GM12872 (cell line): ENCODE measurements around the gene DCDC1.

Experiments used
- CTCF ChIP-seq: IDR thresholded peaks from 3 replicates; pipeline ENCODE4 v1.5.1; 2011; ENCODE audit warnings: low read depth, mild to moderate bottlenecking, low read length, moderate library complexity; ENCODE audit not compliant: insufficient read depth

DCDC1 gene

DNA sequence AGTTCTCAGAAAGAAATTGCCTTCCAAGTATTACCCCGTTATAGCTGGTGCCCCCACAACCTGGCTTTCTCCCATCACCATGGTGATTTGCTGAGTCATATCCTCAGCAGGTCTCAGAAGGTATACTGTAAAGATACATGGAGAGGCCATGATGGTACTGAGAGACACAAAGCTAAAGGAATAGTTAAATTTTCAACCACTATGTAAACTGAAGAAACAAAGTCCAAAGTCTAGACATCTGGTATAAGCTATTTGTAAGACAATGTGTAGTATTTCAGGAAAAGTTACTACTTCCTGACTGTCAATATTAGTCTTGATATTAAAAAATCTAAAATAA is 377.1 kb downstream of the DCDC1 start:
- TF ChIP-seq CTCF: no peak

DNA sequence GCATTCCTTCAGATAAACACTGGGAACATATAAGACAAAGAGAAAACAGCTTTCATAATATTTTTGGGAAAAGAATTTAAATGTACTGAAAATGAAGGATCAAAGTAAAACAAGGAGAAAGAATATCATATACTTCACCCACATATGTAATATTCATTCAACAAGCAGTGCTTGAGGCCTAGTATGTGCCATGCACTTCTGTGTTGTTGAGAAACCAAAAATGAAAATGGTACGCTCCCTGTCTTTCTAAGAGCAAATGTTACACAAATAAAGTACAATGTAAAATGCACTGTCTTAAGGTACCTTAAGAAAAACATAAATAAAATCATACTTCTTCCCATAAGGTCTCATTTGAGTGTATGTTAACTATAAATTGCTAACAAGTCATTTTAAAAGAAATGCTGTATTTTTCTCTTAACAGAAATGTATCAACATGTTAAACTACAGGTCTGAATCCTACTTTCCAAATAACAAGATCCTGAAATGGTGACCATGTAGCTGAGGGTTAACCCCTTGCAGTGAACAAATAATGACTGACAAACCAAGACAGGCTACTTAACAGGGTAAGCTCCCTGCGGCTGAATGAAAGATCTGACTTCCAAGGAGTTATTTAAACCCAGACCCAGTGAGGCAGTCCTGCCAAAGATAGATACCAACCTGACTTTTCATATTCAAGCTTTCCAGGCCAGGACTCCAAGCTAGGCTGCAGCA is 377.6 kb downstream of the DCDC1 start:
- TF ChIP-seq CTCF: no peak

- no peak for TF ChIP-seq CTCF
Observed at GRCh38 chr11:30991376-30991775, 378.2 kb downstream of the DCDC1 start.

- TF ChIP-seq CTCF: no peak
Observed at GRCh38 chr11:30990625-30991296, 378.8 kb downstream of the DCDC1 start.

GRCh38 chr11:30987819-30988218 is 381.7 kb downstream of the DCDC1 start:
- no peak for TF ChIP-seq CTCF

GRCh38 chr11:30985536-30985935 is 384.0 kb downstream of the DCDC1 start:
- no peak for TF ChIP-seq CTCF

DNA sequence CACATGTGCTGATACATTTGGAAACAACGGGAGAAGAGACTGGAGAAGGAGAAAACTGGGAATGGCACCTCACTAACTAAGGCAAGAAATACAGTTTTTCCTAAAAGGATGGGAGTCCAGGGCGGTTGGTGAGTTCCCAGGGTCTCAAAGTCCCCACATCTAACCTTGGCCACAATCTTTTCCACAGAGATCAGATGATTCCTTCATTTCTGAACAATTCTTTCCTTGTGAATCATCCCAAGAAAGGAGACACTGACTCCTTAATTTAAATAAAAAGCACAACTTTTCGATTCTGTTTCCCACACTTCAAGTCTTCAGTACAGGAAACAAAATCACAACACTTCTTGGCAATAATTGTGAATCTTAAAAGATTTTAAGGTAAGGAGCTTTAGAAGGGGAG is 384.7 kb downstream of the DCDC1 start:
- TF ChIP-seq CTCF: no peak
